Common myeloid progenitor, CD34-positive (primary cell): ENCODE measurements around the gene USP30.

Experiments used
- CTCF ChIA-PET: fragments of 350-600 bp; sonication (Branson Sonifier 250); formaldehyde crosslinking; loops from one replicate; lab custom pipeline; 2021; ENCODE audit warnings: antibody characterized with exemption; lab: Charles Lee
- POLR2A ChIA-PET: fragments of 350-600 bp; sonication (Branson Sonifier 250); formaldehyde crosslinking; loops from one replicate; lab custom pipeline; 2021; ENCODE audit warnings: antibody characterized with exemption; lab: Charles Lee
- DNase-seq, 3 donors: peaks; one replicate each; pipeline versions ENCODE4 v3.0.0 to v3.0.0-alpha.2; 2013
- H3K27ac ChIP-seq, 2 experiments: 1 replicate in 1 of 2; 2 replicates in 1 of 2; pipeline ENCODE4 v1.7.0; 2013; ENCODE audit warnings: inconsistent platforms in 2 of 2, low read length in 2 of 2, mild to moderate bottlenecking in 2 of 2, low read depth in 1 of 2, moderate library complexity in 1 of 2; ENCODE audit not compliant: severe bottlenecking in 2 of 2, insufficient read depth in 1 of 2, poor library complexity in 1 of 2
- H3K27me3 ChIP-seq, 5 experiments: replicated peaks in 2 of 5; 1 replicate in 3 of 5; 2 replicates in 2 of 5; pipeline versions ENCODE4 v1.6.1 to v1.7.0; 2013; ENCODE audit warnings: low read length in 4 of 5, mild to moderate bottlenecking in 2 of 5, moderate library complexity in 2 of 5, inconsistent platforms in 1 of 5; ENCODE audit not compliant: insufficient read depth in 5 of 5, control insufficient read depth in 4 of 5
- H3K36me3 ChIP-seq, 4 experiments: 1 replicate in 2 of 4; 2 replicates in 2 of 4; pipeline versions ENCODE4 v1.6.1 to v1.7.0; 2013; ENCODE audit warnings: low read length in 3 of 4, control low read depth in 1 of 4, mild to moderate bottlenecking in 1 of 4; ENCODE audit not compliant: control insufficient read depth in 4 of 4, insufficient read depth in 4 of 4
- H3K4me1 ChIP-seq, 4 experiments: 1 replicate in 3 of 4; 2 replicates in 1 of 4; pipeline versions ENCODE4 v1.6.1 to v1.7.1; 2013; ENCODE audit warnings: low read length in 3 of 4, mild to moderate bottlenecking in 3 of 4, control low read depth in 1 of 4, inconsistent platforms in 1 of 4, moderate library complexity in 1 of 4; ENCODE audit not compliant: control insufficient read depth in 4 of 4, insufficient read depth in 4 of 4; ENCODE audit errors: control extremely low read depth in 1 of 4
- H3K4me3 ChIP-seq, 7 experiments: 1 replicate in 4 of 7; 2 replicates in 3 of 7; pipeline versions ENCODE4 v1.5.1 to v1.7.0; 2013; ENCODE audit warnings: mild to moderate bottlenecking in 7 of 7, low read length in 6 of 7, moderate library complexity in 6 of 7, inconsistent platforms in 2 of 7, low read depth in 2 of 7, control low read depth in 1 of 7; ENCODE audit not compliant: insufficient read depth in 4 of 7, control insufficient read depth in 1 of 7; ENCODE audit errors: extremely low read depth in 1 of 7
- H3K9me3 ChIP-seq, 5 experiments: 1 replicate in 4 of 5; 2 replicates in 1 of 5; pipeline versions ENCODE4 v1.6.1 to v1.7.1; 2013; ENCODE audit warnings: low read length in 4 of 5, mild to moderate bottlenecking in 2 of 5, inconsistent platforms in 1 of 5, low read depth in 1 of 5, moderate library complexity in 1 of 5; ENCODE audit not compliant: control insufficient read depth in 4 of 5, insufficient read depth in 2 of 5; ENCODE audit errors: control extremely low read depth in 1 of 5
- WGBS: methylation state at CpG from one replicate; pipeline ENCODE4 v1.1.5; 2013; ENCODE audit not compliant: insufficient coverage; 5-methylcytosine and 5-hydroxymethylcytosine counted together

The USP30 gene

DNA sequence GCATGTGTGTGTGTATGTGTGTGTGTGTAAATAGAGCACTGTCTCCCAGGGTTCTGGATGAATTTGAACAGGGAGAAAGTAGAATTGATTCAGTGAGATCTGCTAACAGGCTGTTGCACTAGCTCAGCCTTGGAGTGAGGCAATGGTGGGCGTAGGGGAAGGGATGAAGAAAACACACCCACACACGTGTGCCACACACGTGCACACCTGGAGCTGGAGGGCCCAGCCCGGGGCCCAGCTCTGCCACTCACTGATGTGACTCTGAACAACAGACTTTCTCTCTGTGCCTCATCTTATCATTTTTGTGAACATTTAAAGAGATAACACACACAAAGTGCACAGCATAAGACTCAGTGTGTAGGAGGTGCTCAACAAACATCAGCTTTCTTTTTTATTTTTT, 68.2 kb downstream of the USP30 start:
- POLR2A ChIA-PET, result interaction anchor here (0.6 kb wide), 1 partner anchor 1330 kb away, joined by 3 read pairs; the partner anchor contains the start of gene ARPC3
- Histone ChIP-seq H3K27me3 (no peaks in the 10 kb centered on the region), H3K4me1 (peaks cover 5 to 12% (median 9%) of the 10 kb centered on the region in 4 experiments), H3K27ac (no peak overlapping the region), H3K36me3 (no peaks in the 10 kb centered on the region), H3K9me3 (no peaks in the 10 kb centered on the region), H3K4me3 (no peak overlapping the region)
- CTCF ChIA-PET, result interaction anchor here (1.0 to 1.7 kb wide), 2 partner anchors 9 to 11 kb away, joined by 3 to 5 read pairs; no protein-coding TSS in a partner anchor
- 75% methylated on average over 3 of the region's 4 CpGs for WGBS
- DNase-seq, result no peak

DNA sequence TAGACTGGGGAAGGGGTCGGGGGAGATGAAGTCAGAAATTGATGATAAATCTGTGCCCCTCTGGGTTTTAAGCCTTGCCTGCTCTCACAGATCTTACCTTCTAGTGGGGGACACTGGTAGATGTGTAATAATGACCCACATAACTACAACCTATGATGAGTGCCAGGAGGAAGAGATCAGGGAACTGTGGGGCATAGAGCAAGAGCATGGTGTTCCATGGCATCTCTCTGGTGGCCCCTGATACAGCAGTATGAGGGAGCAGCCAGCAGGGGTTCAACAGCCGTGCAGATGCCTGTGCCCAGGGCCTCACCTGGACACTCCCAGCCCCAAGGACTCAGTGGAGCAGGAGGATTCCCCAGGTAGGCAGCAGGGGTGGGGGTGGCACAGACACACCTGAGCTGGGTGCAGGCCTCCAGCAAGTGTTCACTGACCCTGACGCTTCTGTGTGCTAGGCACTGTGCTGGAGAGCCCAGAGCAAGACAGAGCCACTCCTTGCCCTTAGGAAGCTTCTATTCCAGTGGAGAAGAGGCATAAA, 69.0 kb downstream of the USP30 start:
- Histone ChIP-seq H3K4me3 (no peak overlapping the region), H3K4me1 (peaks cover 0 to 3% (median 1%) of the 10 kb centered on the region in 4 experiments), H3K9me3 (no peaks in the 10 kb centered on the region), H3K36me3 (no peaks in the 10 kb centered on the region), H3K27me3 (no peaks in the 10 kb centered on the region), H3K27ac (no peak overlapping the region)
- WGBS, result 100% methylated on average over 2 of the region's 3 CpGs
- ChIA-PET POLR2A (no interaction called here), CTCF (no interaction called here)
- DNase-seq, result no peak

GRCh38 chr12:109124878-109125648, 72.7 kb downstream of the USP30 start:
- no peaks in the 10 kb centered on the region for H3K9me3 ChIP-seq
- no peak overlapping the region for H3K27ac ChIP-seq
- no peak overlapping the region for H3K4me3 ChIP-seq
- DNase-seq, result no peak
- peaks cover 0 to 2% (median 0%) of the 10 kb centered on the region in 5 experiments for H3K27me3 ChIP-seq
- no peaks in the 10 kb centered on the region for H3K4me1 ChIP-seq
- POLR2A ChIA-PET, result no interaction called here
- 94% methylated on average over 8 of the region's 12 CpGs for WGBS
- no peaks in the 10 kb centered on the region for H3K36me3 ChIP-seq
- CTCF ChIA-PET, result interaction anchor here (1.3 to 1.4 kb wide), 2 partner anchors 13 to 30 kb away, joined by 3 to 4 read pairs; no protein-coding TSS in a partner anchor

- no peaks in the 10 kb centered on the region for H3K4me1 ChIP-seq
- H3K4me3 ChIP-seq, result no peak overlapping the region
- DNase-seq, result no peak
- H3K9me3 ChIP-seq, result no peaks in the 10 kb centered on the region
- no peak overlapping the region for H3K27ac ChIP-seq
- CTCF ChIA-PET, result interaction anchor here (1.0 to 1.4 kb wide), 2 partner anchors 13 to 14 kb away, joined by 4 read pairs; no protein-coding TSS in a partner anchor
- WGBS, result 98% methylated on average over 6 of the region's 7 CpGs
- no peaks in the 10 kb centered on the region for H3K36me3 ChIP-seq
- H3K27me3 ChIP-seq, result peaks cover 0 to 2% (median 0%) of the 10 kb centered on the region in 5 experiments
- POLR2A ChIA-PET, result no interaction called here
Measured at GRCh38 chr12:109125791-109126190, 73.4 kb downstream of the USP30 start.

GRCh38 chr12:109126784-109127183, 74.4 kb downstream of the USP30 start:
- Histone ChIP-seq H3K4me3 (no peak overlapping the region), H3K4me1 (no peaks in the 10 kb centered on the region), H3K27me3 (peaks cover 0 to 2% (median 0%) of the 10 kb centered on the region in 5 experiments), H3K9me3 (no peaks in the 10 kb centered on the region), H3K27ac (no peak overlapping the region), H3K36me3 (no peaks in the 10 kb centered on the region)
- ChIA-PET POLR2A (no interaction called here), CTCF (interaction anchor here (1.0 kb wide), 1 partner anchor 14 kb away, joined by 4 read pairs; no protein-coding TSS in a partner anchor)
- no peak for DNase-seq
- WGBS, result 94% methylated on average over 3 of the region's 3 CpGs

GRCh38 chr12:109127533-109128242, 75.3 kb downstream of the USP30 start:
- no peaks in the 10 kb centered on the region for H3K9me3 ChIP-seq
- peaks cover 0 to 2% (median 0%) of the 10 kb centered on the region in 5 experiments for H3K27me3 ChIP-seq
- H3K36me3 ChIP-seq, result no peaks in the 10 kb centered on the region
- H3K4me3 ChIP-seq, result no peak overlapping the region
- ChIA-PET POLR2A (no interaction called here), CTCF (interaction anchor here (1.2 kb wide), 1 partner anchor 8 kb away, joined by 3 read pairs; no protein-coding TSS in a partner anchor)
- H3K27ac ChIP-seq, result no peak overlapping the region
- no peaks in the 10 kb centered on the region for H3K4me1 ChIP-seq
- DNase-seq, result no peak
- 89% methylated on average over 12 of the region's 13 CpGs for WGBS
